ENCODE measurements around the gene ABCF3. TPM values are rescaled to one million over a fixed set of nuclear protein-coding genes. Genes with fewer than 3 reads are reported as not detected.

Gene ABCF3
- polyA plus RNA-seq, 1 donor (not counting 4 experiments of a cell fraction or from before 2014, with no cell fraction given), result 39.2 TPM

GRCh38 chr3:184171562-184171961, 14.4 kb upstream of the ABCF3 start:
- H2AFZ ChIP-seq (ENCODE audit: control insufficient read depth, low read length), result no peak overlapping the region
- H3K36me3 ChIP-seq (ENCODE audit: control insufficient read depth in 2 of 2, extremely low read depth in 1 of 2, insufficient read depth in 2 of 2, low read length in 2 of 2), result peaks cover 25 to 37% of the 10 kb centered on the region in 2 experiments
- H3K9me3 ChIP-seq (ENCODE audit: control insufficient read depth, low read depth, low read length), result no peaks in the 10 kb centered on the region
- no peak for FAIRE-seq
- no peak for TF ChIP-seq EZH2 (IDR thresholded peaks at IDR 0.05; ENCODE audit: low read length)
- no peak for TF ChIP-seq CTCF (optimal IDR thresholded peaks at IDR 0.05 in 1 of 3, IDR thresholded peaks at IDR 0.05 in 1 of 3, conservative IDR thresholded peaks at IDR 0.05 in 1 of 3; ENCODE audit: extremely low read depth in 1 of 3, insufficient read depth in 2 of 3, low read length in 3 of 3)
- no peaks in the 10 kb centered on the region for H3K9me1 ChIP-seq (ENCODE audit: control insufficient read depth, extremely low read depth, insufficient read depth, low read length)
- no peaks in the 10 kb centered on the region for H3K27me3 ChIP-seq (ENCODE audit: control insufficient read depth, extremely low read depth, insufficient read depth, low read length)
- DNase-seq (ENCODE audit: low read depth, low spot score), result no peak
- no peak overlapping the region for H3K4me2 ChIP-seq (ENCODE audit: control insufficient read depth, extremely low read depth, insufficient read depth, low read depth, low read length)
- H3K9ac ChIP-seq (ENCODE audit: control insufficient read depth, extremely low read depth, insufficient read depth, low read length), result no peak overlapping the region
- dilution Hi-C loops (cut with MboI; ENCODE audit: extremely low pct_ligation_motif_present, low sequenced_read_pairs), result no loop called here
- H3K4me3 ChIP-seq (ENCODE audit: control insufficient read depth in 2 of 3, extremely low read depth in 1 of 3, insufficient read depth in 2 of 3, low read depth in 1 of 3, low read length in 3 of 3), result no peak overlapping the region
- H4K20me1 ChIP-seq (ENCODE audit: control insufficient read depth, extremely low read depth, insufficient read depth, low read length), result no peaks in the 10 kb centered on the region
- no peak overlapping the region for H3K27ac ChIP-seq (ENCODE audit: control insufficient read depth, insufficient read depth, low read length)
- peaks cover 19% of the 10 kb centered on the region for H3K79me2 ChIP-seq (ENCODE audit: control insufficient read depth, insufficient read depth, low read length)
- peaks cover 27% of the 10 kb centered on the region for H3K4me1 ChIP-seq (ENCODE audit: control insufficient read depth, extremely low read depth, insufficient read depth, low read length)

- Histone ChIP-seq H3K9me3 (ENCODE audit: control insufficient read depth, low read depth, low read length) (no peaks in the 10 kb centered on the region), H3K4me1 (ENCODE audit: control insufficient read depth, extremely low read depth, insufficient read depth, low read length) (peaks cover 37% of the 10 kb centered on the region), H3K27me3 (ENCODE audit: control insufficient read depth, extremely low read depth, insufficient read depth, low read length) (no peaks in the 10 kb centered on the region), H2AFZ (ENCODE audit: control insufficient read depth, low read length) (no peak overlapping the region), H3K79me2 (ENCODE audit: control insufficient read depth, insufficient read depth, low read length) (peaks cover 31% of the 10 kb centered on the region), H3K4me3 (ENCODE audit: control insufficient read depth in 2 of 3, extremely low read depth in 1 of 3, insufficient read depth in 2 of 3, low read depth in 1 of 3, low read length in 3 of 3) (no peak overlapping the region), H3K36me3 (ENCODE audit: control insufficient read depth in 2 of 2, extremely low read depth in 1 of 2, insufficient read depth in 2 of 2, low read length in 2 of 2) (peaks cover 22 to 34% of the 10 kb centered on the region in 2 experiments), H3K9me1 (ENCODE audit: control insufficient read depth, extremely low read depth, insufficient read depth, low read length) (no peaks in the 10 kb centered on the region), H3K4me2 (ENCODE audit: control insufficient read depth, extremely low read depth, insufficient read depth, low read depth, low read length) (no peak overlapping the region), H3K27ac (ENCODE audit: control insufficient read depth, insufficient read depth, low read length) (no peak overlapping the region), H3K9ac (ENCODE audit: control insufficient read depth, extremely low read depth, insufficient read depth, low read length) (no peak overlapping the region), H4K20me1 (ENCODE audit: control insufficient read depth, extremely low read depth, insufficient read depth, low read length) (no peaks in the 10 kb centered on the region)
- TF ChIP-seq CTCF (optimal IDR thresholded peaks at IDR 0.05 in 1 of 3, IDR thresholded peaks at IDR 0.05 in 1 of 3, conservative IDR thresholded peaks at IDR 0.05 in 1 of 3; ENCODE audit: extremely low read depth in 1 of 3, insufficient read depth in 2 of 3, low read length in 3 of 3) (no peak), EZH2 (IDR thresholded peaks at IDR 0.05; ENCODE audit: low read length) (no peak)
- FAIRE-seq (no peak), DNase-seq (ENCODE audit: low read depth, low spot score) (no peak)
- dilution Hi-C loops (cut with MboI; ENCODE audit: extremely low pct_ligation_motif_present, low sequenced_read_pairs), result no loop called here
Measured at GRCh38 chr3:184172681-184173373, 13.2 kb upstream of the ABCF3 start.
